H1 (cell line): ENCODE measurements around the gene EXOC1. TPM values are rescaled to one million over a fixed set of nuclear protein-coding genes. Genes with fewer than 3 reads are reported as not detected.

Experiments used
- CTCF ChIA-PET: fragments of 300-600 bp; sonication (Branson Sonifier 250); formaldehyde crosslinking; loops from one replicate; lab custom pipeline; 2021; ENCODE audit not compliant: partially characterized antibody; lab: Charles Lee
- POLR2A ChIA-PET: fragments of 300-600 bp; sonication (Branson Sonifier 250); formaldehyde crosslinking; loops from one replicate; lab custom pipeline; 2021; ENCODE audit warnings: inconsistent platforms; ENCODE audit not compliant: partially characterized antibody; lab: Charles Lee
- DNase-seq, 2 experiments: peaks; one replicate each; pipeline versions ENCODE4 v3.0.0 to v3.0.0-alpha.2; 2010 to 2022; ENCODE audit warnings: low spot score in 2 of 2, low read depth in 1 of 2, mixed read lengths in 1 of 2
- FAIRE-seq: peaks from 2 replicates; lab custom pipeline; 2011; peaks lifted over from hg19 to GRCh38; lab: Jason Lieb, UNC
- H2AFZ ChIP-seq: 2 replicates; pipeline ENCODE4 v1.8.1; 2012; ENCODE audit warnings: low read length, inconsistent platforms
- H2AK5ac ChIP-seq: 2 replicates; pipeline ENCODE4 v1.6.1; 2013; ENCODE audit warnings: low read depth, low read length
- H2BK120ac ChIP-seq: replicated peaks from 2 replicates; pipeline ENCODE3; 2013; ENCODE audit warnings: low read depth, low read length, inconsistent platforms
- H2BK12ac ChIP-seq: 2 replicates; pipeline ENCODE4 v1.6.1; 2013; ENCODE audit warnings: low read depth, low read length
- H2BK15ac ChIP-seq: 2 replicates; pipeline ENCODE4 v1.6.1; 2013; ENCODE audit warnings: low read length
- H2BK20ac ChIP-seq: 2 replicates; pipeline ENCODE4 v1.6.1; 2013; ENCODE audit warnings: low read length
- H2BK5ac ChIP-seq: 2 replicates; pipeline ENCODE4 v1.6.1; 2013; ENCODE audit warnings: low read depth, low read length
- H3K14ac ChIP-seq: 2 replicates; pipeline ENCODE4 v1.6.1; 2013; ENCODE audit warnings: inconsistent platforms; ENCODE audit not compliant: insufficient read length
- H3K18ac ChIP-seq: 2 replicates; pipeline ENCODE4 v1.6.1; 2013; ENCODE audit warnings: low read length; ENCODE audit errors: extremely low read depth
- H3K23ac ChIP-seq: 2 replicates; pipeline ENCODE4 v1.6.1; 2013; ENCODE audit warnings: inconsistent platforms; ENCODE audit not compliant: insufficient read length
- H3K23me2 ChIP-seq: 2 replicates; pipeline ENCODE4 v1.6.1; 2013; ENCODE audit warnings: low read depth, low read length
- H3K27ac ChIP-seq: 2 replicates; pipeline ENCODE4 v1.6.1; 2011; ENCODE audit warnings: low read depth, low read length, inconsistent platforms
- H3K27me3 ChIP-seq, 4 experiments: replicated peaks in 1 of 4; 1 replicate in 1 of 4; 2 replicates in 3 of 4; pipeline versions ENCODE4 v1.6.1 to v1.8.1; 2011 to 2013; ENCODE audit warnings: low read length in 3 of 4, mild to moderate bottlenecking in 3 of 4, inconsistent platforms in 2 of 4, mixed read lengths in 2 of 4, moderate library complexity in 1 of 4; ENCODE audit not compliant: control insufficient read depth in 3 of 4, insufficient read depth in 3 of 4; ENCODE audit errors: extremely low read depth in 1 of 4
- H3K36me3 ChIP-seq, 4 experiments: 2 replicates each; pipeline versions ENCODE4 v1.6.1 to v1.8.1; 2011 to 2013; ENCODE audit warnings: mild to moderate bottlenecking in 4 of 4, low read length in 3 of 4, moderate library complexity in 2 of 4, control low read depth in 1 of 4, inconsistent platforms in 1 of 4; ENCODE audit not compliant: insufficient read depth in 4 of 4, control insufficient read depth in 2 of 4
- H3K4ac ChIP-seq: replicated peaks from 2 replicates; pipeline ENCODE3; 2013; ENCODE audit warnings: low read length, low read depth, mixed read lengths, inconsistent platforms; ENCODE audit not compliant: insufficient read length
- H3K4me1 ChIP-seq, 4 experiments: replicated peaks in 1 of 4; 1 replicate in 1 of 4; 2 replicates in 3 of 4; pipeline versions ENCODE4 v1.6.1 to v1.8.1; 2011 to 2013; ENCODE audit warnings: low read length in 3 of 4, inconsistent platforms in 2 of 4, mixed read lengths in 1 of 4; ENCODE audit not compliant: insufficient read depth in 4 of 4, control insufficient read depth in 3 of 4
- H3K4me2 ChIP-seq, 2 experiments: 2 replicates each; pipeline versions ENCODE4 v1.6.1 to v1.8.1; 2011 to 2013; ENCODE audit warnings: low read depth in 2 of 2, low read length in 2 of 2, control low read depth in 1 of 2, inconsistent platforms in 1 of 2, mild to moderate bottlenecking in 1 of 2; ENCODE audit not compliant: insufficient read depth in 1 of 2
- H3K4me3 ChIP-seq, 4 experiments: fragments of 200-600, 300-600 bp in 1 of 4; sonication (generic), shearing (Covaris generic), sonication (Bioruptor Twin) in 1 of 4; 2 replicates each; pipeline versions ENCODE4 v1.5.1 to v1.8.1; 2011 to 2016; ENCODE audit warnings: low read length in 4 of 4, low read depth in 3 of 4, control low read depth in 2 of 4, inconsistent platforms in 2 of 4, mild to moderate bottlenecking in 2 of 4, mixed read lengths in 1 of 4, moderate library complexity in 1 of 4; ENCODE audit not compliant: insufficient read depth in 2 of 4; ENCODE audit errors: extremely low read depth in 1 of 4
- H3K56ac ChIP-seq: replicated peaks from 2 replicates; pipeline ENCODE3; 2013; ENCODE audit warnings: low read depth, mild to moderate bottlenecking, mixed read lengths, low read length, inconsistent platforms; ENCODE audit not compliant: insufficient read length
- H3K79me1 ChIP-seq: 2 replicates; pipeline ENCODE4 v1.6.1; 2013; ENCODE audit warnings: low read depth, low read length, control low read depth
- H3K79me2 ChIP-seq, 2 experiments: 2 replicates each; pipeline versions ENCODE4 v1.6.1 to v1.8.1; 2012 to 2013; ENCODE audit warnings: low read length in 2 of 2, mild to moderate bottlenecking in 2 of 2, inconsistent platforms in 1 of 2; ENCODE audit not compliant: insufficient read depth in 2 of 2, control insufficient read depth in 1 of 2
- H3K9ac ChIP-seq, 4 experiments: replicated peaks in 1 of 4; 1 replicate in 1 of 4; 2 replicates in 3 of 4; pipeline versions ENCODE4 v1.6.1 to v1.8.1; 2011 to 2013; ENCODE audit warnings: low read depth in 3 of 4, low read length in 3 of 4, control low read depth in 2 of 4, mild to moderate bottlenecking in 2 of 4, moderate library complexity in 2 of 4, inconsistent platforms in 1 of 4; ENCODE audit errors: extremely low read depth in 1 of 4
- H3K9me3 ChIP-seq, 2 experiments: 2 replicates each; pipeline versions ENCODE4 v1.6.1 to v1.8.1; 2012 to 2013; ENCODE audit warnings: mild to moderate bottlenecking in 2 of 2, moderate library complexity in 2 of 2, control low read depth in 1 of 2, inconsistent platforms in 1 of 2, low read depth in 1 of 2, low read length in 1 of 2, mixed read lengths in 1 of 2; ENCODE audit not compliant: insufficient read depth in 2 of 2
- H4K20me1 ChIP-seq, 2 experiments: replicated peaks in 1 of 2; 2 replicates each; pipeline versions ENCODE3 to v1.8.1; 2011 to 2013; ENCODE audit warnings: inconsistent platforms in 2 of 2, low read length in 2 of 2, mild to moderate bottlenecking in 1 of 2; ENCODE audit not compliant: insufficient read depth in 2 of 2, control insufficient read depth in 1 of 2
- H4K5ac ChIP-seq: 2 replicates; pipeline ENCODE4 v1.6.1; 2013; ENCODE audit warnings: low read length, low read depth, mixed read lengths, inconsistent platforms; ENCODE audit not compliant: insufficient read length
- H4K8ac ChIP-seq: 2 replicates; pipeline ENCODE4 v1.8.0; 2013; ENCODE audit warnings: mild to moderate bottlenecking, moderate library complexity, low read length, inconsistent platforms; ENCODE audit not compliant: insufficient read depth; ENCODE audit errors: extremely low read depth
- H4K91ac ChIP-seq: replicated peaks from 2 replicates; pipeline ENCODE3; 2013; ENCODE audit warnings: low read length, mixed read lengths, inconsistent platforms; ENCODE audit not compliant: insufficient read length
- CBX8 ChIP-seq: fragments of 300-800, 300-1000 bp; sonication (generic); IDR thresholded peaks from 2 replicates; pipeline ENCODE4 v1.7.1; 2016; ENCODE audit warnings: low read depth, low read length, borderline replicate concordance
- GABPA ChIP-seq: IDR thresholded peaks from 2 replicates; pipeline ENCODE4 v1.6.1; 2011; ENCODE audit warnings: mild to moderate bottlenecking, low read length, moderate library complexity, borderline replicate concordance; ENCODE audit not compliant: insufficient read depth
- HDAC6 ChIP-seq: IDR thresholded peaks from one replicate; pipeline ENCODE4 v1.7.1; 2012; ENCODE audit warnings: low read depth, mild to moderate bottlenecking, inconsistent platforms, low read length, moderate library complexity
- RNF2 ChIP-seq: fragments of 200-900, 300-1000 bp; sonication (generic); IDR thresholded peaks from 2 replicates; pipeline ENCODE4 v1.7.1; 2016; ENCODE audit warnings: borderline replicate concordance, low read depth, mild to moderate bottlenecking, antibody characterized with exemption, low read length; ENCODE audit not compliant: poor library complexity, severe bottlenecking; ENCODE audit errors: missing control alignments
- polyA plus RNA-seq, 7 experiments: library from polyadenylated mRNA; depleted of rRNA in 3 of 7; stranded (reverse) in 5 of 7; unstranded in 2 of 7; fragments of >200 nt in 5 of 7; fragments of 200-250 nt in 2 of 7; gene quantifications; 1 replicate in 5 of 7; 2 replicates in 1 of 7; 4 replicates in 1 of 7; pipeline versions ENCODE4 v1.2.1 to v1.2.3, GENCODE V29; 2011 to 2013; ENCODE audit warnings: missing spikeins in 2 of 7, mixed read lengths in 2 of 7
- total RNA-seq: library from RNA; stranded (reverse); fragmentation: NEBNext Ultra II Directional; extraction: Animal tissue kit (Norgen Biotek cat#: 25700); gene quantifications from 2 replicates; pipeline ENCODE4 v1.2.1, GENCODE V29; 2021

The EXOC1 gene
- total and polyA plus RNA-seq, 2 of the 8 experiments (the other 6 are each of a cell fraction or from before 2014, with no cell fraction given), result 5.9 to 19.6 TPM

DNA sequence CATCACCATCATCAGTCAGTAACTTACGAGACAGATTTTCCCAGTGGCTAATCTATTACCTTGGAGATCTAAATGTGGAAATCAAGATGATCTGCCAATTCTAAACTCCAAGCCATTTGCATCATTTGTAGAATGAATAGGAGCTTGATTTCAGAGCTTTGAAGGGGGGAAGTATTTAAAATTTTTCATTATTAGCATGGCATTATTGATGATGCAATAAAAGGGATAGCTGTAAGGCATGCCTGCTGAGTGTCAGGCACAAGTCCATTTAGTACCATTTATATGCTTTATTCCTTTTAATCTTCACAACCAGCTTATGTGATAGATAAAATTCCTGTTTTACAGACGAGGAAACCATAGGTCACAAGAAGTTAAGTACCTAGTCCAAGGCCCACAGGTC is 28.6 kb upstream of the EXOC1 start (continued):
- TF ChIP-seq HDAC6, result no peak
- TF ChIP-seq, all 59 proteins: peak for 0

GRCh38 chr4:55826986-55827385 is 26.5 kb upstream of the EXOC1 start:
- Histone ChIP-seq H3K79me2 (no peaks in the 10 kb centered on the region), H3K9ac (no peak overlapping the region), H4K20me1 (no peaks in the 10 kb centered on the region), H3K27me3 (no peaks in the 10 kb centered on the region), H3K23me2 (no peaks in the 10 kb centered on the region), H4K5ac (no peak overlapping the region), H3K79me1 (no peaks in the 10 kb centered on the region), H3K56ac (no peak overlapping the region), H3K14ac (no peak overlapping the region), H4K91ac (no peak overlapping the region), H2AK5ac (no peak overlapping the region), H3K18ac (no peak overlapping the region), H3K4me1 (no peaks in the 10 kb centered on the region), H3K9me3 (no peaks in the 10 kb centered on the region), H2BK120ac (no peak overlapping the region), H2BK15ac (no peak overlapping the region), H2AFZ (no peak overlapping the region), H3K4me3 (no peak overlapping the region), H3K27ac (no peak overlapping the region), H3K4ac (no peak overlapping the region), H4K8ac (no peak overlapping the region), H3K36me3 (no peaks in the 10 kb centered on the region), H3K4me2 (no peak overlapping the region), H2BK12ac (no peak overlapping the region), H2BK20ac (no peak overlapping the region), H3K23ac (no peak overlapping the region), H2BK5ac (no peak overlapping the region)
- POLR2A ChIA-PET, result no interaction called here
- DNase-seq (no peak), FAIRE-seq (no peak)
- CTCF ChIA-PET, result interaction anchor here (0.7 to 1.1 kb wide), 2 partner anchors 376 to 385 kb away, joined by 3 read pairs; no protein-coding TSS in a partner anchor
- TF ChIP-seq CBX8 (no peak), GABPA (no peak), RNF2 (no peak)
